Melanocyte of skin (primary cell): ENCODE data around the gene SNAI3. TPM values are rescaled to one million over a fixed set of nuclear protein-coding genes. Genes with fewer than 3 reads are reported as not detected.

Experiments used
- total RNA-seq, 2 donors: library from RNA; depleted of rRNA; stranded (reverse); fragments of >200 nt; gene quantifications; 2 replicates each; pipeline ENCODE4 v1.2.3, GENCODE V29; 2012

Gene SNAI3
- under 1 TPM in 1 of 2 donors, not detected in 1; under 0.01 TPM for total RNA-seq

DNA sequence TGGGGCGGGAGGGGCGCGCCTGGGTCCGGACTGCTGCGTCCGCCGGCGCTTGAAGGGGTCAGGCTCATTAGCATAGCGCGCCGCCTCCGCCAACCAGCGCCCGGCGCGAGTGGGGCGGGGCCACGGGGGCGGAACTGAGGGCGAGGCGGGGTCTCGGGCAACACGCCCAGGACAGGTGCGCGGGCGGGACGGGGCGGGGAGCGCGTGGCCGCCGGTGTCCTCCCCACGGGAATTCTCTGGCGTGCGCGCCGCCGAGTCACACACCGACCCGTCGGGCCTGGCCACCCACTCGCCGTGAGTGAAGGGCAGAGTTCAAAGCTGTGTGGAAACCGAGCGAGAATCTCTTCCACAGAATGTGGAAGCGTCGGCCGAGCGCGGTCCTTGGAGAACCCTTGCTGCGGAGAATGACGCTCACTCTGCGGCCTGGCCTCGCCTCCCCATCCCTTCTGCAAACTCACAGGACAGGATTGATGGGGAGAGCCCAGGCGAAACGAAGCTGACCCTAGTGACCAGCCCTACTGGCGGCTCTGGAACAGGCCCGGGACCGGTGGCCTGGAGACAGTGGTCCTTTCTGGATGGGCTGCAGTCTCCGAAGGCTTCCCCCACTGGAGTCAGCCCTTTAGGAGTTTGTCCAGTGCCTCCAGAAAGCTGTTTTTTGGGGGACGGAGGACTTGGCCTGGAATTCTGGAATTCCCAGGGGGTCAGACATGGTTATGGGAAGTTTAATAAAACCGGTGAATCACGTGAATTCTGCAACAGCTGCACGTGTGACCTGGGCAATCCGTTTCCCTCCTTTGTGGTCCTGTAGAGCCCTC, at the start of gene SNAI3:
SNAI3 (minus strand) TSS at position 69 of the 815 bp plus-strand sequence. CDS start 101 bp downstream, outside the sequence.

DNA sequence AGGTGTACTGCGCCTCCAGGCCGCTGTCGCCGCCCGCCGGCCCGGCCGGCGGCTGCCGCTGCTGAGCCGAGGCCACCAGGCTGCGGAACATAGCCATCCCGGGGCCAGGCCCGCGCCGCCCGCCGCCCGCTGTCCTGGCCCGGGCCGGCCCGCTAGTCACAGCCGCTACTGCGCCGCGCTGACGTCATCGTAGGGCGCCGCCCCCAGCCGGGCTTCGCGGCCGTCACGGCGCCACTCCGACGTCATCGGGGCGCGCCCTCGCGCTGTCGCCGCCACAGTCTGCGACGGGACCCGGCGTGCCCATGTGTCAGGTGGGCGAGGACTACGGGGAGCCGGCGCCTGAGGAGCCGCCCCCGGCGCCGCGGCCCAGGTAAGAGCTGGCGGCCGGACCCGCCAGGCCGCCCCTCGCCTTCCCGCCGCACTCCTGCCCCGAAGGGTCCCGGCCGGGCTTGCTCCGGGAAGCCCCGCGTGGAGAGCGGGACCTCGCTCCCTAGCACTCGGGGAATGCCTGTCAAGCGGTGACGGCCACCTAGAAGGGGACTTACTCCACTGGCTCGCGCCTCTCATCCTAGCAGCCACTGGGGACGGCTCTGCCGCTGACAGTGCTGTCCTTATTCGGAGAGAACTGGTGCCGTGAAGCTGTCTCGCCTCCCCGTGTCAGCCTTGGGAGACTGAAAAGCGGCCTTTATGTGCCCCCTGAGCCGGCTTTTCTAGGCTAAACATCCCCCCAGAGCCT, 20.1 kb upstream of the SNAI3 start, which contains the start of the genes CTU2 and RNF166:
CTU2 (plus strand) TSS at position 275 of the 736 bp plus-strand sequence; CDS start at position 303, 28 bp downstream.
RNF166 (minus strand) TSS at position 180 of the 736 bp plus-strand sequence; CDS start at position 97, 83 bp downstream.

DNA sequence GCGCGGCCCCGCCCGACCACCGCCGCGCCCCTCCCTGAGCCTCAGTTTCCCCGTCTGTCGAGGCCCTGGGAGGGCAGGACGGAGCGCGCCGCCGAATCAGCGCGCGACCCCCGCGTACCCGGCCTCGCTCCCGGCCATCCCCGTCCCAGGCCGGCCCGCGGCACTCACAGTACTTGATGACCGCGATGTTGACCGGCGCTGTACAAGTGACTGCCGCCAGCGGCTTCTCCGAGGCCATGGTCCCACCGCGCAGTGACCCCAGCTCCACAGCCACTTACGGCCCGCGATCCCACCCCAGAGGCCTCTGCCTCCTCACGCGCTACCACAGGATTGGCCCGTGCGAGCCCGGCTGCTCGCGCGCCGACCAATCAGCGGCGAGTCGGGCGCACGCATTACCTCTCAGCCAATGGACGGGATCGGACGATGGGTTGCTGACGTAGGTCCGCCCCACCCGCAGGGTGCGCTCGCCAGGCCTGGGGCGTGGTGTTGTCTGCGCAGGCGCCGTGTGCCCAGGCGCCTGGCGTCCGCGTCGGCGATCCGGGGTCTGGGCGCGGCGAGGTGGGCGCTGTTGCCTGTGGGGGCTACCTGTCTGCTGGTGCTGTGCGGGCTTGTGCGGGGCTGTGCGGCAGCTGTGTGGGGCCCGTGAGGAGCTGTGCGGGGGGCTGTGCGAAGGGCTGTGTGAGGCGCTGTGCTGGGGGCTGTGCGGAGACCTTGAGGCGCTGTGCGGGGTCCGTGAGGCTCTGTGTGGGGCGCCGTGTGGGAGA, 23.3 kb downstream of the SNAI3 start, which contains the start of gene MVD:
MVD (minus strand) TSS at position 249 of the 764 bp plus-strand sequence; CDS start at position 238, 11 bp downstream.

DNA sequence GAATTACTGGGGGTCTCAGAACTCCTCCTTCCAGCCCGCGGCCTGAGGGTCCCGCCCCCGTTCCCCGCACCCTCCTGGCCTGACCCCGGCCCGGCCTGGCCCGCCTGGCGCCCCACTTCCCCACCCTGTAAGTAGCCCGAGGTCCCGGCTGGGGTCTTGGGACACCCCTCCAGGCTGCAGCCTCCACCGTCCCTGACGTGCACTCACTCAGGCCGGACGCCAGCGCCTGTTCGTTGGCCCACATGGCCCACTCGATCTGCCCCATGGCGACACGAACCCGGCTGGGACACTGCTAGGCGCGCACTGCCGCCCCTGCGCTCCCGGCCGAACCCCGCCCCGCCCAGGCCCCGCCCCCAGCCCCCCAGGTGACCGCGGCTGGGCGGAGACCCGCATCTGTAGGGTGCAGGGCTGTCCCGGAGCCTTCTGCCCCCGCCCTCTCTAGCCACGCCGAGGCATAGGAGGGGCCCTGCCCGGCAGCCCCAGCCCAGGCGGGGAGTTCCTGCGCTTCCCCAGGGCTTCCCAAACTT, 35.5 kb downstream of the SNAI3 start, which contains the start of gene CYBA:
CYBA (minus strand) TSS at position 305 of the 527 bp plus-strand sequence; CDS start at position 265, 40 bp downstream.

DNA sequence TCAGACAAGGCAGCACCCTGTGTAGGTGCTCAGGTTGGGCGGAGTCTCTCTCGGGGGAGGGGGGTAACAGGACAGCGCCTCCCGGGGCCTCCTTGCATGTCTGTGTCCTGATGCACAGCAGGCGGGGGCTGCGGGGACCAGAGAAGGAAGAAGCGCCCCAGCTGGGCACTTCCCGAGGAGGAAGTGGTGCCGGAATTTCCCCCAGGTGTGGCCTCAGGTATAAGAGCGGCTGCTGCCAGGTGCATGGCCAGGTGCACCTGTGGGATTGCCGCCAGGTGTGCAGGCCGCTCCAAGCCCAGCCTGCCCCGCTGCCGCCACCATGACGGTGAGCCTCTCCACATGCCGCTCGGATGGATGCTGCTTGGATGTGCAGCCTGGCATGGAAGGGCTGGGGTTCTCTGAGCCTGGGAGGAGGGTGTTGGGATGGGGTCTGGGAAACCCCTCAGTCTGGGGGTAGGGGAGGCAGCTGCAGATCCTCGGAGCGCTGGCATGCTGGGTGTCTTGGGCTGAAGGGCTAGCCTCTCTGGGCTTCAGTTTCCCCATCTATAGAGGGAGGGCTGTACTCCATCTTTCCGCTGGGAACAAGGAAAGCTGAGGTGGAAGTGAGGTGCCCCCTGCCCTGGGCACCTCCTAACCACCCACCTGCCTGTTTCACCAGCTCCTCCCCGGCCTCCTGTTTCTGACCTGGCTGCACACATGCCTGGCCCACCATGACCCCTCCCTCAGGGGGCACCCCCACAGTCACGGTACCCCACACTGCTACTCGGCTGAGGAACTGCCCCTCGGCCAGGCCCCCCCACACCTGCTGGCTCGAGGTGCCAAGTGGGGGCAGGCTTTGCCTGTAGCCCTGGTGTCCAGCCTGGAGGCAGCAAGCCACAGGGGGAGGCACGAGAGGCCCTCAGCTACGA, 47.7 kb downstream of the SNAI3 start, which contains the start of gene IL17C:
IL17C (plus strand) TSS at position 250 of the 908 bp plus-strand sequence; CDS start at position 320, 70 bp downstream.

Other genes with a start within 250 kb of the SNAI3 start
- gene ZFPM1, start 233.2 kb downstream of the SNAI3 start, total RNA-seq, result 1 to 10 TPM in 1 of 2 donors, under 1 TPM in 1; 0.34 to 2.7 TPM
- gene ZC3H18, start 116.1 kb downstream of the SNAI3 start, total RNA-seq, result 10 to 100 TPM in 1 of 2 donors, 1 to 10 TPM in 1; 8.9 to 14.7 TPM
- gene IL17C, start 47.9 kb downstream of the SNAI3 start, total RNA-seq, result not detected
- gene CYBA, start 35.5 kb downstream of the SNAI3 start, total RNA-seq, result 100 to 1,000 TPM; 179 to 205 TPM
- gene MVD, start 23.4 kb downstream of the SNAI3 start, total RNA-seq, result 10 to 100 TPM; 48.6 to 61.6 TPM
- 10 to 100 TPM; 12.7 to 13.0 TPM for gene RNF166, start 19.9 kb upstream of the SNAI3 start, total RNA-seq
- 10 to 100 TPM; 14.8 to 21.6 TPM for gene CTU2, start 20.0 kb upstream of the SNAI3 start, total RNA-seq
- 100 to 1,000 TPM in 1 of 2 donors, 10 to 100 TPM in 1; 89.1 to 132 TPM for gene PIEZO1, start 98.7 kb upstream of the SNAI3 start, total RNA-seq
- 10 to 100 TPM in 1 of 2 donors, 1 to 10 TPM in 1; 9.3 to 33.0 TPM for gene CDT1, start 117.3 kb upstream of the SNAI3 start, total RNA-seq
- 10 to 100 TPM; 69.6 to 74.0 TPM for gene APRT, start 125.4 kb upstream of the SNAI3 start, total RNA-seq
- 10 to 100 TPM; 24.8 to 27.3 TPM for gene GALNS, start 170.4 kb upstream of the SNAI3 start, total RNA-seq
- 10 to 100 TPM; 47.8 to 74.6 TPM for gene TRAPPC2L, start 170.6 kb upstream of the SNAI3 start, total RNA-seq
- not detected for gene PABPN1L, start 180.2 kb upstream of the SNAI3 start, total RNA-seq